GM18909 (cell line): ENCODE results near the gene CCHCR1.

Source experiments
- ATAC-seq: cut with Tn5 transposase; IDR thresholded peaks from one replicate; pipeline ENCODE4 v1.9.1; 2021; ENCODE audit warnings: mild to moderate bottlenecking; ENCODE audit not compliant: unreplicated experiment, poor library complexity

CCHCR1 gene

GRCh38 chr6:31135710-31136109 is 21.9 kb downstream of the CCHCR1 start:
- no peak for ATAC-seq

DNA sequence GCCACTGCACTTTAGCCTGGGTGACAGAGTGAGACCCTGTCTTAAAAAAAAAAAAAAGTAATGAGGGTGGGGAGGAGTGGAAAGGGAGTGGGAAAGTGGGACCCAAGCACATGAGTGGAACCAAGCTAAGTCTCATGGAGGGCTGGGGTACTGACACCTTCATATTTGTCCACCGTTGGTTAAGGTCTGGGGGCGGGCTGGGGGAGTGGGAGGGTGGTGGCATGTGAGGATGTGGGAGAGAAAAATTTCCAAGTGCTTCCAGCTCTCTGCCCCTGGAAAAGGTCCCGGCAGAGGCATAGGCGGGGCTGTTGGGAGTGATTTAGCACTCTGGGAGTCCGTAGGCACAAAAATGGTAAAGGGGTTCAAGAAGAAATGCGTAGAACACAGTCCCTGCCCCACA is 24.8 kb downstream of the CCHCR1 start:
- ATAC-seq, result no peak

DNA sequence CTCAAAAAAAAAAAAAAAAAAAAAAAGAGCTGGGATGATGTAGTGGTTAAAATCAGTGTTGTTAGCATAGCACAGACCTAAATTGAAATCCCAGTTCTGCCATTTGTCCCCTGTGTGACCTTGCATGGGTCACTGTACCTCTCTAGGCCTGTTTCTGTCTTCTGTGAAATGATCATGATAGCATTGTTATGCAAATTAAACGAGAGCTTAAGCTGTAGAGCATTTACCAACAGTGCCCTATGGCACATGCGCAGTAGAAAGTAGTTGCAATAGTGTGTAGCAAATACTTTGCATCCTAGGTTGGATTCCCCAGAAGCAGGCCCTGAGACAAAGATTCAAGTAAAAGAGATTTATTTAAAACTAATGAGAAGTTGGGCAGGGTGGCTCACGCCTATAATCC is 26.0 kb downstream of the CCHCR1 start:
- no peak for ATAC-seq

DNA sequence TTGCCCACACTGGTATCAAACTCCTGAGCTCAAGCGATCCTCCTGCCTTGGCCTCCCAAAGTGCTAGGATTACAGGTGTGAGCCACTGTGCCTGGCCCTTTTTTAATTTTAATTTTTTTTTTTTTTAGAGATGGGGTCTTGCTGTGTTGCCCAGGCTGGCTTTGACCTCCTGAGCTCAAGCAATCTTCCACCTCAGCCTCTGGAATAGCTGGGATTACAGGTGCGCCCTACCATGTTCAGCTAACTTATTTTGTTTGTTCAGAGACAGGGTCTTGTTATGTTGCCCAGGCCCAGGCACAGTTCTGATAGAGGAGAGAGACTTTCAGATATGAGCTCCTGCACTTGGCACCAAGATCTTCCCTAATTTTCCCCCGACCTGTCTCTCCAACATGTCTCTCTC is 26.9 kb downstream of the CCHCR1 start:
- ATAC-seq, result no peak

DNA sequence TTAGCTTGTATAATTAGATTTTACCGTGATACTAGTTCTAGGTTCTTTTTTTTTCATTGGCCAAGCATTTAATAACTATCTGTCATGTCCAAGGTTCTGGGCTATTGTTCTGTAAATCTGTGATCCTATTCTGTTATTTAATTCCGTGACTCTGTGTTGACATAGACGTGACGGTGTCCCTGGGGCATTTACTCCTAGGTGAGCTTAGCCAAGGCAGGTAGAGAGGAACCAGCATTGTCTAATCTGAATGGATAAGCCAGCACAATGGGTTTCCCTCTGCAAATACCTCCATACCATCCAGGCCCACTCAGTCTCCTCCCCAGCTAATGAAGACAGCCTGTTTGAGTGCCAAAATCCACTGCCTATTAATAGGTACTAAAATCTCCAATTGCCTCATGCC is 28.5 kb downstream of the CCHCR1 start:
- ATAC-seq, result no peak

DNA sequence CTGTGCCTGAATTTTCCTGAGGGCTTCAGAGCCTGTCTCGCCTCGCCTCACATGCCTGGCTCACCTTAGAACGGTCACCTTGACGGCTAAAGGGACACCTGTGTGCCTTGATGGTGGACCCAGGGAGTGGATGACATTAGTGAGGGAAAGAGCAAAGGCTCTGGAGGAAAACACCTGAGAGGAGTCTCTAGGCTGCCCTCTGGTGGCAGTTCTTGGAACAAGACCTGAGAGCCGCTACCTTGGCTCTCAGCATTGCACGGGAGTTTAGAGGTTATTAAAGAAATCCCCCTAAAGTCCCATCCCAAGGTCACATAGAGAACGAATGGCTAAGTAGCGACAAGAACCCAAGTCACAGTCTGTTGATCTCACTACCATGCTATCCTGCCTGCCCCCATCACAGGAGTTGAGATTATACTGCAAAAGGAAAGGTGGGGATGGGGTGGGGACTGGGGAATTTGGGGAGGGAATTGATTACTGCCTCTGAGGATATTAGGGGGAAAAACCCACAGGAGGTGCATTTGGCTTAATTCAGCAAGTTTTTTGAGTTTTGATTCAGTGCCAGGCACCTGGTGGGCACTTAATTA is 29.4 kb downstream of the CCHCR1 start:
- ATAC-seq, result no peak

- ATAC-seq, result no peak
Observed at GRCh38 chr6:31126396-31127175, 31.0 kb downstream of the CCHCR1 start.

GRCh38 chr6:31125586-31126363 is 31.8 kb downstream of the CCHCR1 start:
- ATAC-seq, result no peak

DNA sequence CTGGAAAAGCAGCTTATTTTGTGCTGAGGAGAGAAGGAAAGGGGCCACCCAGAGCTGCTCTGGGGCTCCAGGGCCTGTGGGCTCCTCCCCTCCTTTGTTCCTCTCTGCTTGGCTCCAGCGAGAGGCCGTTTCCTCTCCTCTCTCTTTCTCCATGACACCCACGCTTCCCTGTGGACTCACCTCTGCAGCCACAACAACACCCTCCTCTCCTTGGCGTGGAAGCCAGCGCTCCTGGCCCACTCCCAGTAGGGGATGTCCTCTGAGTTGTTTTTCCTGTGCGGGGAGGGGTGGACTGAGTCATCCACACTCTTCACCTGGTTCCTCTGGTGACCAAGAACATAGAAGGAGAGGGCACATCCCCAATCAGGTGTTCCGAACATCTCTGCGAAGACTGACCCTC is 32.4 kb downstream of the CCHCR1 start:
- no peak for ATAC-seq

- no peak for ATAC-seq
Observed at GRCh38 chr6:31122791-31123706, 34.6 kb downstream of the CCHCR1 start.

DNA sequence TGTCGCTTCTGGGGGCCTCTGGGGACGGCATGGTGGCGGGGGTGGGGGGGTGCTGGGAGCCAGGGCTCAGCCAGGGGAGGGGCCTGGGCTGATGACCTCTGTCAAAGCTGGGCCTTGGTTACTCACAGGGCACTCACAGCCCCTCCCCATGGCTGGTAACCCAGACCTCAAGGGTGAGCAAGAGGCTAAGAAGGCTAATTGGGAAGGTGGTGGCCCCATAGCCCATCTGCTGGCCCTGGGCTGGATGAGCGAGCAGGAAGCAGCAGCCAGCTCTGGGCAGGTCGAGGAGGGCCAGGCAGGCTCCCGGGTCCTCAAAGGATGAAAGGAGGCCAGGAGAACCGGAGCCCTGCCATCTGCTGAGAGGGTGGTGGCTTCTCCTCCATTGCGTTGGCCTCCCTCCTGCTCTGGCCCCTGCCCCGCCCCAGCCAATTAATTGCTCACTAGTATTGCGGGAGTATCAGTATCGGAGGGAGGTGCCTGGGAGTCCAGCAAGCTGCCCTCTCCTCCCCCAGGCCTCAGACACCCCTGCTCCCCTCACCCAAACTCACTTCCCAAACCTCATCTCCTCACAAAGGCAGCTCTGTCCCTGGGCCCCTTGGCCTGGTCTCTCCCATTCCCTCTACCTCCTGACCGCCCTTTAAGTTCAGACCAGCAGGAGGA is 36.3 kb downstream of the CCHCR1 start:
- no peak for ATAC-seq

GRCh38 chr6:31120151-31120915 is 37.3 kb downstream of the CCHCR1 start, which contains the start of gene CDSN:
CDSN (minus strand) TSS chr6:31120446; CDS start chr6:31120419, 27 bp downstream.
- ATAC-seq, result no peak

GRCh38 chr6:31118178-31118577 is 39.4 kb downstream of the CCHCR1 start:
- ATAC-seq, result no peak

- ATAC-seq, result no peak
Observed at GRCh38 chr6:31116661-31117385, 40.8 kb downstream of the CCHCR1 start.

GRCh38 chr6:31115941-31116560 is 41.6 kb downstream of the CCHCR1 start:
- ATAC-seq, result no peak

DNA sequence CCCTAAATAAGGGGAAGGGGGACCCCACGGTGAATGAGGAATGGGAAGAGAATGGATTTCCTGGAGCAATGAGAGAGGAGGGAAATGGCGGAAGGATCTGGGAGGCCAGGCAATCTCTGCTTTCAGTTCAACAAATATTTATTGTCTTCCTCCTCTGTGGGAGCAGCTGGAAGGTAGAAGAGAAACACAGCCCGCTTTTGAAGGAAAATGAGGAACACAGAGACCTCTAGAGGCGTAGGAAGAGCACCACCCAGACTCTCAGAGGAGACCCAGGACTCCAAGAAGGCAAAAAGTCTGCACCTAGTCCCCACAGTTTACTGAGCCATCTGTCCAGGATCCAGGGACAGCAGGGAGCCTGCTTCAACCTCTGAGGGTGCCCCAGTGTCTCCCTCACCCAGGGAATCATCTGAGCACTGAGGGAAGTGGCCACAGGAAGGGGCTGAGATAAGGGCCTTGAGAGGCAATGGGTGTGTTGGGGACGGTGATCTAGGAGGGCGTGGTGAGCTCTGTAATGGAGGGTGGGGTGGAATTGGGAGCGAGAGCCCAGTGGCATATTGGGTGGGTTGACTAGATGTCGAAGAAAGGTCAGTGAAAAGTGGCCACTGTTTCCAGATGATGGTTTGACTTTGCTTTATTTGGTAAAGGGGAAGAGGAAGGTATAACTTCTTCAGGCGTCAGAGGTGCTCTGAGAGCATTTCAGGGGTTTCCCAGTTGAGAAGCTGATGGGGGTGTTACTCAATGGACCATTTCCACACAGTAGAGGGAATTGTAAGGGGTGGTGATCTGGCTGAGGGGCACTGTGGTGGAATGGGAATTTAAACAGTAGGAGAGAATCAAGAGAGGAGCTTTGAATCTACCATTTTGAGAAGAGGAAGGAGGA is 42.4 kb downstream of the CCHCR1 start:
- ATAC-seq, result no peak

- no peak for ATAC-seq
Observed at GRCh38 chr6:31114541-31114878, 43.1 kb downstream of the CCHCR1 start, which contains the start of gene PSORS1C1. PSORS1C1 (plus strand) TSS chr6:31114800; CDS start chr6:31129633, 14,833 bp downstream.
